OCI-LY3 (cell line): ENCODE data around the gene PKD1L1.

Experiments
- H2AFZ ChIP-seq: fragments of 200-600, 300-600 bp; shearing (Covaris generic); 2 replicates; pipeline ENCODE4 v1.6.0; 2014; ENCODE audit warnings: antibody characterized with exemption, low read depth, low read length
- H3K27ac ChIP-seq: fragments of 200-600, 300-600 bp; sonication (generic); 2 replicates; pipeline ENCODE4 v1.5.1; 2014; ENCODE audit warnings: mild to moderate bottlenecking, low read length, moderate library complexity, mixed read lengths
- H3K27me3 ChIP-seq: fragments of 200-600, 300-600 bp; sonication (generic); 2 replicates; pipeline ENCODE4 v1.6.1; 2014; ENCODE audit warnings: low read depth, low read length, mixed read lengths
- H3K36me3 ChIP-seq: fragments of 200-600, 300-600 bp; sonication (generic); replicated peaks from 2 replicates; pipeline ENCODE3; 2014; ENCODE audit warnings: low read depth, low read length, mixed read lengths
- H3K4me1 ChIP-seq: fragments of 300-600, 200-600 bp; sonication (generic); 2 replicates; pipeline ENCODE4 v1.6.1; 2014; ENCODE audit warnings: low read length, mixed read lengths
- H3K4me2 ChIP-seq: fragments of 200-600, 300-600 bp; sonication (generic); 2 replicates; pipeline ENCODE4 v1.6.1; 2014; ENCODE audit warnings: low read length, mixed read lengths
- H3K4me3 ChIP-seq: fragments of 300-600, 200-600 bp; sonication (generic); 2 replicates; pipeline ENCODE4 v1.5.1; 2014; ENCODE audit warnings: antibody characterized with exemption, mild to moderate bottlenecking, low read length, moderate library complexity
- H3K79me2 ChIP-seq: fragments of 300-600, 200-600 bp; shearing (Covaris generic); 2 replicates; pipeline ENCODE4 v1.6.1; 2014; ENCODE audit warnings: mild to moderate bottlenecking, low read length, mixed read lengths
- H3K9ac ChIP-seq: fragments of 300-600, 200-600 bp; shearing (Covaris generic); 2 replicates; pipeline ENCODE4 v1.6.0; 2014; ENCODE audit warnings: mild to moderate bottlenecking, low read length, moderate library complexity
- H3K9me3 ChIP-seq: fragments of 200-600, 300-600 bp; shearing (Covaris generic); 2 replicates; pipeline ENCODE4 v1.6.1; 2014; ENCODE audit warnings: low read length, mixed read lengths; ENCODE audit not compliant: insufficient read depth
- H4K20me1 ChIP-seq: fragments of 200-600, 300-600 bp; sonication (generic); 2 replicates; pipeline ENCODE4 v1.6.1; 2016; ENCODE audit warnings: low read length, mixed read lengths; ENCODE audit not compliant: insufficient read depth
- EZH2phosphoT487 ChIP-seq: fragments of 200-600 bp; shearing (Covaris generic); IDR thresholded peaks from 2 replicates; pipeline ENCODE4 v1.6.1; 2018; ENCODE audit warnings: antibody characterized with exemption, mixed run types, low read depth
- TF ChIP-seq, protein P1 (sequence below): fragments of 200-600, 300-600 bp; sonication (generic); IDR thresholded peaks from 2 replicates; pipeline ENCODE4 v1.5.1; 2014; ENCODE audit warnings: antibody characterized with exemption, low read length, low read depth

PKD1L1 gene

DNA sequence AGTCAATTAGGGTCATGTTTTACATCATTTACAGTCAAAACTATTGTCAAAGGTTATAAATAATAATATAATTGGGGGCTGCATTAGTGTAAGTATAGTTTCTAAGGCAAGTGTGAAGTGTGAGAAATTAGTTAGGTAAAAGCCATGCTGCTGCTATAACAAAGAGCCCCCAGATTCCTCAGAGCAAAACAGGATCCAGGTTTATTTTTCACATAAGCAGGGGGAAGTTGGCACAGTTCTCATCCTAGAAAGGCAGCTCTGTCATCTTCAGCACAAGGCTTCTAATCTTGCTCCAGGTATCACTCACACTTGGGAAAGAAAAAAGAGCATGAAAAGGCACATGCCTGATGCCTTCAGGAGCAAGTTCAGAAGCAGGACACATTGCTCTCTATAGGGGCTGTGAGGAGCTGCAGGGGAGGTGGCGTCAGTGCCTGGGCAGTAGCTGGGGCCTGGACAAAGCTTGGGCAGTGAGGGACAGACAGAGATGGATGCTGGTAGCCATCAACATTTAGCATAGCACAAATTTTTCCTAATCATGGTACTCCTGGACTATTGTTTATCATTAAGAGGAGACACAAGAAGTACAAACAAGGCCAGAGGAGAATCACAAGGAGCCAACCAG, 170.6 kb downstream of the PKD1L1 start:
- H2AFZ ChIP-seq: no peak overlapping the region
- H3K4me2 ChIP-seq: no peak overlapping the region
- H3K4me3 ChIP-seq: no peak overlapping the region
- no peaks in the 10 kb centered on the region for H4K20me1 ChIP-seq
- H3K27me3 ChIP-seq: peaks cover 9% of the 10 kb centered on the region
- no peaks in the 10 kb centered on the region for H3K9me3 ChIP-seq
- TF ChIP-seq EZH2phosphoT487: no peak
- TF ChIP-seq, protein P1, sequence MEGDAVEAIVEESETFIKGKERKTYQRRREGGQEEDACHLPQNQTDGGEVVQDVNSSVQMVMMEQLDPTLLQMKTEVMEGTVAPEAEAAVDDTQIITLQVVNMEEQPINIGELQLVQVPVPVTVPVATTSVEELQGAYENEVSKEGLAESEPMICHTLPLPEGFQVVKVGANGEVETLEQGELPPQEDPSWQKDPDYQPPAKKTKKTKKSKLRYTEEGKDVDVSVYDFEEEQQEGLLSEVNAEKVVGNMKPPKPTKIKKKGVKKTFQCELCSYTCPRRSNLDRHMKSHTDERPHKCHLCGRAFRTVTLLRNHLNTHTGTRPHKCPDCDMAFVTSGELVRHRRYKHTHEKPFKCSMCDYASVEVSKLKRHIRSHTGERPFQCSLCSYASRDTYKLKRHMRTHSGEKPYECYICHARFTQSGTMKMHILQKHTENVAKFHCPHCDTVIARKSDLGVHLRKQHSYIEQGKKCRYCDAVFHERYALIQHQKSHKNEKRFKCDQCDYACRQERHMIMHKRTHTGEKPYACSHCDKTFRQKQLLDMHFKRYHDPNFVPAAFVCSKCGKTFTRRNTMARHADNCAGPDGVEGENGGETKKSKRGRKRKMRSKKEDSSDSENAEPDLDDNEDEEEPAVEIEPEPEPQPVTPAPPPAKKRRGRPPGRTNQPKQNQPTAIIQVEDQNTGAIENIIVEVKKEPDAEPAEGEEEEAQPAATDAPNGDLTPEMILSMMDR: no peak
- no peak overlapping the region for H3K27ac ChIP-seq
- H3K79me2 ChIP-seq: no peaks in the 10 kb centered on the region
- no peak overlapping the region for H3K9ac ChIP-seq
- no peaks in the 10 kb centered on the region for H3K36me3 ChIP-seq
- H3K4me1 ChIP-seq: no peaks in the 10 kb centered on the region

DNA sequence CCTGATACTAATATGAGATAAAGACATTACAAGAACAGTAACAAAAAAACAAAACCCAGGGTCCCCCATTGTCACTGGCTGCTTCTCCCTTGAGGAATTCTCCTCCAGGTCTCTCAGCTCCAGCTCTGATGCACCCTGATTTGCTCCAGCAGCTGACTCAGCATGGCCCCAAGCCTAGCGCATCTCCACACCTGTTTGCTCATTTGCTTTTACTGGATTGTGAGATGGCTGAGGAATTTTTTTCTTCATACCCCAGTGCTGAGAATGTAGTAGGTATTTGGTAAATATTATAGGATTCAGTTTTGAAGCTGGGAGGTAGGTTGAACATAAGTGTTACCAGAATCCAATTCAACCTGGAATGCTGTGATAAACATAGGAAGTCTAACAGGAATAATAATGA, 171.9 kb downstream of the PKD1L1 start:
- Histone ChIP-seq H3K9me3 (no peaks in the 10 kb centered on the region), H3K4me3 (no peak overlapping the region), H3K27me3 (peaks cover 10% of the 10 kb centered on the region; the same call in 1 of the 2 replicates), H3K27ac (no peak overlapping the region), H3K36me3 (no peaks in the 10 kb centered on the region), H3K9ac (no peak overlapping the region), H4K20me1 (no peaks in the 10 kb centered on the region), H3K4me2 (no peak overlapping the region), H3K79me2 (no peaks in the 10 kb centered on the region), H3K4me1 (no peaks in the 10 kb centered on the region), H2AFZ (no peak overlapping the region)
- TF ChIP-seq, protein P1: no peak
- no peak for TF ChIP-seq EZH2phosphoT487

DNA sequence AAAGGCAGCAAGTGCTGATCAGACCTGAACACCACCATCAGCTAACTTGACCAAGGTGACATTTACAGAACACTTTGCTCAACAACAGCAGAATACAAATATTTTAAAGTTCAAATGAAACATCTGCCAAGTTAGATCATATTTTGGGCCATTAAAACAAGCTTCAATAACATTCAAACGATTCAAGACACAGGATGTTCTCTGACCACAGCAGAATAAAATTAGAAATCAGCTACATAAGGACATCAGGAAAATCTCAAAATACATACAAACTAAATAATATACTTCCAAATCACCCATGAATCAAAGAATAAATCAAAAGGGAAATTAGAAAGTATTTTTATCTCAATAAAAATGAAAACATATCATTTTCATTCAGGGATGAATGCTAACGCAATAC, 173.0 kb downstream of the PKD1L1 start:
- TF ChIP-seq, protein P1: no peak
- TF ChIP-seq EZH2phosphoT487: no peak
- no peaks in the 10 kb centered on the region for H4K20me1 ChIP-seq
- no peak overlapping the region for H3K4me2 ChIP-seq
- H3K27ac ChIP-seq: no peak overlapping the region
- no peaks in the 10 kb centered on the region for H3K4me1 ChIP-seq
- no peak overlapping the region for H3K4me3 ChIP-seq
- H3K79me2 ChIP-seq: no peaks in the 10 kb centered on the region
- H3K9ac ChIP-seq: no peak overlapping the region
- no peaks in the 10 kb centered on the region for H3K9me3 ChIP-seq
- no peak overlapping the region for H2AFZ ChIP-seq
- H3K27me3 ChIP-seq: peaks cover 13% of the 10 kb centered on the region; the same call in 1 of the 2 replicates
- H3K36me3 ChIP-seq: no peaks in the 10 kb centered on the region

DNA sequence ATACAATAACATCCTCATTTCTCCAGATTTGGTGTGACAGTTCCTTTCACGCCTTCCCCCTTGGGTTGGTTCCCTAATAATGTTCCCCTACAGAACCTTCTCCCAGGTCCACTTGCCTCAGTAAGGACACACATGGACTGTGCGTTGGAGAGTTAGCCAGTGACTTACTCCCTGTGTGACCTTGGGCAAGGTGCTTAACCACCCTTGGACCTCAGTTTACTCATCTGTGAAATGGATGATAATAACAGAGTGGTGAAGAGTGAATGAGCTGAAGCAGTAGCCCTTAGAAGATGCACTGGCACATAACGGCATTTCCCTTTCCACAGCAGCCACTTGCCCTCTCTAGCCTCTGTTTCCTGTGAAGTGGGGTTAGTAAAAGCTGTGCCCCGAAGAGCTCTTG, 175.8 kb downstream of the PKD1L1 start:
- Histone ChIP-seq H3K4me3 (no peak overlapping the region), H3K27me3 (peaks cover 16% of the 10 kb centered on the region; the same call in 1 of the 2 replicates), H3K4me2 (no peak overlapping the region), H3K4me1 (no peaks in the 10 kb centered on the region), H3K79me2 (no peaks in the 10 kb centered on the region), H4K20me1 (no peaks in the 10 kb centered on the region), H2AFZ (no peak overlapping the region), H3K27ac (no peak overlapping the region), H3K36me3 (no peaks in the 10 kb centered on the region), H3K9ac (no peak overlapping the region), H3K9me3 (no peaks in the 10 kb centered on the region)
- TF ChIP-seq EZH2phosphoT487: no peak
- TF ChIP-seq, protein P1: no peak
